Measurements from ENCODE around the gene SLC4A2. TPM values are rescaled to one million over a fixed set of nuclear protein-coding genes. Genes with fewer than 3 reads are reported as not detected.

The SLC4A2 gene
- total and polyA plus RNA-seq, 9 donors, result 41.0 to 78.1 (median 64.6) TPM

DNA sequence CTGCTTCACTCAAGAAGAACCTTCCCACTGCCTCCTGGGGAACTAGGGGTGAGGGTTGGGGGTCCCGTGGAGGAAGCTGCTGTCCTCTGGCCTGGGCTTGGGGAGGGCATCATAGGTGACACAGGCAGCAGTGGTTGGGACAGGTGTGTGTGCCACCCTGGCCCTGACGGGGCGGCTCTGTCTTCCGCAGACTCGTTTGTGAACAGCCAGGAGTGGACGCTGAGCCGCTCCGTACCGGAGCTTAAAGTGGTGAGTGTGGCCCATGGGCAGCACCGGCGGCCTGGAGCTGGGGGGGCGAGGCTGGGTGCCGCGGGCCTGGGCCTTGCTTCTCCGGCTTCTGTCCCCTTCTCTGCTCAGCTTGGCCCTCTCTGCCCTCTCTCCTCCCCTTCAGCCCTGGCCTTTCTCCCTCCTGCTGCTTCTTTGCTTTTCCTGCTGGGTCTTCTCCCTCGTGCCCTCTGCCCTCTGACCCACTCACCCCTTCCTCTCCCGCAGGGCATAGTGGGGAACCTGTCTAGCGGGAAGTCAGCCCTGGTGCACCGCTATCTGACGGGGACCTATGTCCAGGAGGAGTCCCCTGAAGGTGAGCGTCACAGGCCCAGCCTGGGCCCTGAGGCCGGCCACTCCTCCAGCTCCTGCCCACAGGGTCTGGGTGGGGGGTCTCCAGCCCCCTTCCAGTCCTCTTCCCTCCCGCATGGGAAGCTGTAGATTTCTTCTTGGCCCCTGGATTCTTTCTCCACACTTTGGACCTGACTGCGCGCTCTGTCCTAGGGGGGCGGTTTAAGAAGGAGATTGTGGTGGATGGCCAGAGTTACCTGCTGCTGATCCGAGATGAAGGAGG lies 57.4 kb downstream of the SLC4A2 start:
- Histone ChIP-seq H3K9me3 (replicated peaks; ENCODE audit: control insufficient read depth, low read depth, low read length) (no peaks in the 10 kb centered on the region), H3K27ac (ENCODE audit: low read length) (no peak overlapping the region), H3K27me3 (ENCODE audit: control insufficient read depth, insufficient read depth, low read length) (peaks cover 3% of the 10 kb centered on the region), H3K36me3 (ENCODE audit: control insufficient read depth, insufficient read depth, low read length) (peaks cover 64% of the 10 kb centered on the region), H3K4me3 (ENCODE audit: low read length) (no peak overlapping the region), H3K4me1 (ENCODE audit: control insufficient read depth, insufficient read depth, low read length) (peaks cover 18% of the 10 kb centered on the region)
- WGBS (ENCODE audit: insufficient coverage), result 91% methylated on average over 17 of the region's 27 CpGs
- DNase-seq, result no peak

DNA sequence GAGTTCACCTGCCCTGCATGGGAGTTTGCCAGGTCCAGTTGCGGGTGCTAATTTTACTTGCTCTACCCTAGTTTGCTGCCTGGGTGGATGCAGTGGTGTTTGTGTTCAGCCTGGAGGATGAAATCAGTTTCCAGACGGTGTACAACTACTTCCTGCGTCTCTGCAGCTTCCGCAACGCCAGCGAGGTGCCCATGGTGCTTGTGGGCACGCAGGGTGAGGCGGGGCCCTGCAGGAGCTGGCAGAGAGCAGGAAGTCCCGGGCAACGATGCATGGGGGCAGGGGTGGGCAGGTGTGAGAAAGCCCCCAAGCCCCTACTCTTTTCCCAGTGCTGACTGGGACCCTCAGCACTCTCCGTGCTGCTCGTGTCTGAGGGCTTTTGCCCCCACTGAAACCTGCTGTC lies 58.2 kb downstream of the SLC4A2 start:
- Histone ChIP-seq H3K4me1 (ENCODE audit: control insufficient read depth, insufficient read depth, low read length) (peaks cover 18% of the 10 kb centered on the region), H3K4me3 (ENCODE audit: low read length) (no peak overlapping the region), H3K9me3 (replicated peaks; ENCODE audit: control insufficient read depth, low read depth, low read length) (no peaks in the 10 kb centered on the region), H3K27me3 (ENCODE audit: control insufficient read depth, insufficient read depth, low read length) (peaks cover 3% of the 10 kb centered on the region), H3K36me3 (ENCODE audit: control insufficient read depth, insufficient read depth, low read length) (peaks cover 64% of the 10 kb centered on the region), H3K27ac (ENCODE audit: low read length) (no peak overlapping the region)
- no peak for DNase-seq
- WGBS (ENCODE audit: insufficient coverage), result 92% methylated on average over 6 of the region's 12 CpGs

DNA sequence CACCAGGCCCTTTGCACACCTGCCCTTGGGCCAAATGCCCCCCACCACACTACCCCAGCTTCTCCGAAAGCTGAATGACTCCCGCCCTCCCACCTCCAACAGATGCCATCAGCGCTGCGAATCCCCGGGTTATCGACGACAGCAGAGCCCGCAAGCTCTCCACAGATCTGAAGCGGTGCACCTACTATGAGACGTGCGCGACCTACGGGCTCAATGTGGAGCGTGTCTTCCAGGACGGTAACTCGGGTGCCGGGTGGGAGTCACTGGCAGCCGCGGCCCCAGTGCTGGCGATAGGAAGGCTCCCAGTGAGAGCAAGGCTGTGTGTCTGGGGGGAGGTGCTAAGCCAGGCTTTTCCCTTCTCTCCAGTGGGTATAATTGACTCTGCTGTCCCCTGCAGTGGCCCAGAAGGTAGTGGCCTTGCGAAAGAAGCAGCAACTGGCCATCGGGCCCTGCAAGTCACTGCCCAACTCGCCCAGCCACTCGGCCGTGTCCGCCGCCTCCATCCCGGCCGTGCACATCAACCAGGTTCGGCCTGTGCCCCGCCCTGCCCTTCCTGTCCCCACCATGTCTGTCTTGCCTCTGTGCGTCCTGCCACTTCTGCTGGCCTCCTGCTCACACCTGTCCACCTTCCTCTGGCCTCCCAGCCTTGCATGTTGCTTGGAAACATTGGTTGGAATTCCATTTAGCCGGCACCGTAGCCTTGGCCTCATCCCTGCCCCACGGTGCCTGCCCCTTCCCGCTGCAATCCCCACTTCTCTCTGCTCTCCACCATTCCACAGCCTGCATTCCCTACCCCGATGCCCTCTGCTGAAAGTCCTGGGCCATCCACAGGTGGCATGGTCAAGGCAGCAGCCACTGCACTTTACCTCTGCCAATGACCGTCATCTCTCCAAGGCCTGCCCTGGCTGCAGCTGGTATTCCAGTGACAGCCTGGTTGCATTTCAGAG lies 59.0 kb downstream of the SLC4A2 start:
- Histone ChIP-seq H3K4me3 (ENCODE audit: low read length) (no peak overlapping the region), H3K36me3 (ENCODE audit: control insufficient read depth, insufficient read depth, low read length) (peaks cover 71% of the 10 kb centered on the region), H3K9me3 (replicated peaks; ENCODE audit: control insufficient read depth, low read depth, low read length) (no peaks in the 10 kb centered on the region), H3K27ac (ENCODE audit: low read length) (no peak overlapping the region), H3K27me3 (ENCODE audit: control insufficient read depth, insufficient read depth, low read length) (peaks cover 3% of the 10 kb centered on the region), H3K4me1 (ENCODE audit: control insufficient read depth, insufficient read depth, low read length) (peaks cover 17% of the 10 kb centered on the region)
- DNase-seq, result no peak
- WGBS (ENCODE audit: insufficient coverage), result 90% methylated on average over 37 of the region's 38 CpGs

DNA sequence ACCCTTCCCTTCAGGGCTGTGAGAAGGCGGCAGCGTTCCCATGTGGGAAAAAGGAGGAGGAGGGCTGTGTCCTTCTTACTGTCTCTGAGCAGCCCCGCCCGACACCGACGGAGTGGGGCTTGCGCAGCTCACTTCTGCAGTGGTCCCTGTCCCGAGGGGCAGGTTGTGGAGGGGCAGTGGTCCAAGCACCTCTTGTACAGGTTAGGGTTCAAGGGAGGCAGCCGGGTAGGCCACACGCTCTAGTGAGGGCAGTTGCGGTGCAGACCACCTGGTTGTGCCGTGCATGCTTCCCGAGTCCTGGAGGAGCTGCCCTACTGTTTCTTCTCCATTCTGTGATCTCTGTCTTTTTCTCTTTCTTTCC lies 59.6 kb downstream of the SLC4A2 start:
- Histone ChIP-seq H3K36me3 (ENCODE audit: control insufficient read depth, insufficient read depth, low read length) (peaks cover 73% of the 10 kb centered on the region), H3K27me3 (ENCODE audit: control insufficient read depth, insufficient read depth, low read length) (no peaks in the 10 kb centered on the region), H3K27ac (ENCODE audit: low read length) (no peak overlapping the region), H3K4me1 (ENCODE audit: control insufficient read depth, insufficient read depth, low read length) (peaks cover 11% of the 10 kb centered on the region), H3K4me3 (ENCODE audit: low read length) (no peak overlapping the region), H3K9me3 (replicated peaks; ENCODE audit: control insufficient read depth, low read depth, low read length) (no peaks in the 10 kb centered on the region)
- no peak for DNase-seq
- WGBS (ENCODE audit: insufficient coverage), result 98% methylated on average over 11 of the region's 13 CpGs

DNA sequence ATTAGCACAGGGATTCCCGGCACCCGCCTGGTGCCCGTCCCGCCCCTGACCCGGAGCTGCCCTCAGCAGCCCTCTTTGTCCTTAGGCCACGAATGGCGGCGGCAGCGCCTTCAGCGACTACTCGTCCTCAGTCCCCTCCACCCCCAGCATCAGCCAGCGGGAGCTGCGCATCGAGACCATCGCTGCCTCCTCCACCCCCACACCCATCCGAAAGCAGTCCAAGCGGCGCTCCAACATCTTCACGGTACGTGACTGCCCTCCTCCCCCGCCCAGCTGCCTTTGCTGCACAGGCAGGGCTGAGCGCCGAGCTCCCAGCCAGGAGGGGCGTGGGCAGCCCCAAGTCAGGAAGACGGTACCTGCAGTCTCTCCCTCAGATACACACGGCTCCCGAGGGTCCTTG lies 60.5 kb downstream of the SLC4A2 start:
- H3K9me3 ChIP-seq (replicated peaks; ENCODE audit: control insufficient read depth, low read depth, low read length), result no peaks in the 10 kb centered on the region
- H3K4me3 ChIP-seq (ENCODE audit: low read length), result no peak overlapping the region
- 85% methylated on average over 27 of the region's 27 CpGs for WGBS (ENCODE audit: insufficient coverage)
- no peak for DNase-seq
- H3K27me3 ChIP-seq (ENCODE audit: control insufficient read depth, insufficient read depth, low read length), result no peaks in the 10 kb centered on the region
- H3K27ac ChIP-seq (ENCODE audit: low read length), result no peak overlapping the region
- peaks cover 15% of the 10 kb centered on the region for H3K4me1 ChIP-seq (ENCODE audit: control insufficient read depth, insufficient read depth, low read length)
- peaks cover 79% of the 10 kb centered on the region for H3K36me3 ChIP-seq (ENCODE audit: control insufficient read depth, insufficient read depth, low read length)

DNA sequence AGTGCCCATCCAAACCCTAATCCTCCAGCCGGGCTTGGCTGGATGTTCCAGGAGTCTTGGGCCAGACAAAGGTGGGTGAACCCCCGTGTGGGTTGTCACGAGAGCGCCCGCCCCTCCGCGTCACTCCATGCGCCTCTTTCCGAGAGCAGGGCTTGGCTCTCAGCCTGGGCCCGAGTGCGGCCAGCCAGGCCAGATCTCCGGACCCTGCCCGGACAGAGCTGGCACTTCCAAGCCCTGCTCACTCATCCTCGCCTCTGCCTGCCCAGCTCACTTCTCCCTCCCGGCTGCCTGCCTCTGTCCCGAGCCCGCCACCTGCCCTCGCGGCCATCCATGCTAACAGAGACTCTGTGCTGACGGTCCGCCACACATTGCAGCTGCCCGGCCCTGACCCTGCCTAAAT lies 61.5 kb downstream of the SLC4A2 start:
- 80% methylated on average over 22 of the region's 22 CpGs for WGBS (ENCODE audit: insufficient coverage)
- no peak for DNase-seq
- H3K36me3 ChIP-seq (ENCODE audit: control insufficient read depth, insufficient read depth, low read length), result peaks cover 81% of the 10 kb centered on the region
- no peaks in the 10 kb centered on the region for H3K9me3 ChIP-seq (replicated peaks; ENCODE audit: control insufficient read depth, low read depth, low read length)
- peaks cover 23% of the 10 kb centered on the region for H3K4me1 ChIP-seq (ENCODE audit: control insufficient read depth, insufficient read depth, low read length)
- H3K27ac ChIP-seq (ENCODE audit: low read length), result no peak overlapping the region
- no peaks in the 10 kb centered on the region for H3K27me3 ChIP-seq (ENCODE audit: control insufficient read depth, insufficient read depth, low read length)
- H3K4me3 ChIP-seq (ENCODE audit: low read length), result no peak overlapping the region

DNA sequence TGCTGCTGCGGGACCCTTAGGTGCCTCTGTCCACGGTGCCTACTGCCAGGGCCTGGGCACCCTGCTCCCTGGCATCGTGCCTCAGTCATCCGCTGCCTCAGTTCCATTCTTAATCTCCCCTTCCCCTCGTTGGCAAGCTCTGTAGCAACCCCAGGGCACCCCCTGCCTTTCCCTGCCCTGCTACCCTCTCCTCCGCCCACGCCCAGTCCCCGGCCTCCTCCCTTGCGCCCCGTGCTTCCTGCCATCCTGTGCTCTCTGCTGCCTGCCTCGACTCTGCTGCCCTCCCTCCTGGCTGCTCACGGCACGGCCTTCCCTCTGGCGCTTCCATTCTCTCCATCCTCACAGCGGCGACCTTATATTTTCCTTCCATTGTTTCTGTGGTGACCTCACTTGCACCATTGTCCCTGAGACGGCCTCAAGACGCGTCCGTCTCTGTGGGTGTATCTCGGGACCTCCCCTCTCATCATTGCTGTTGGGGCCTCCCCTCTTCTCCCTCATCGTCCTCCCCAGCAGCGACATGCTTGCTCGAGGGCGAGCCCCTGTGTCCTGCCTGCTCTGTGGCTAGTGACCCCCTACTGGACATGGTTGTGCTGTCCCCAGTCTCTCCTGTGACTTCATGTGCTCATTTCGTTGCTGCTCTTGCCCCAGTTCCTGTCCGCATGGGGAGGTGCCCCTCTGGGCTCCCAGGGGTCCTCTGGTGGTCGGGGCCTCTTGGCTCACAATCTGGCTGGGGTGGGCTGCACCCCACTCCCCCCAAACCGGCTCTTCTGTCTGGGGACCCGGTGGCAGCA lies 62.2 kb downstream of the SLC4A2 start:
- Histone ChIP-seq H3K4me3 (ENCODE audit: low read length) (no peak overlapping the region), H3K27me3 (ENCODE audit: control insufficient read depth, insufficient read depth, low read length) (no peaks in the 10 kb centered on the region), H3K4me1 (ENCODE audit: control insufficient read depth, insufficient read depth, low read length) (peaks cover 24% of the 10 kb centered on the region), H3K27ac (ENCODE audit: low read length) (no peak overlapping the region), H3K9me3 (replicated peaks; ENCODE audit: control insufficient read depth, low read depth, low read length) (no peaks in the 10 kb centered on the region), H3K36me3 (ENCODE audit: control insufficient read depth, insufficient read depth, low read length) (peaks cover 77% of the 10 kb centered on the region)
- 79% methylated on average over 30 of the region's 30 CpGs for WGBS (ENCODE audit: insufficient coverage)
- DNase-seq, result no peak

DNA sequence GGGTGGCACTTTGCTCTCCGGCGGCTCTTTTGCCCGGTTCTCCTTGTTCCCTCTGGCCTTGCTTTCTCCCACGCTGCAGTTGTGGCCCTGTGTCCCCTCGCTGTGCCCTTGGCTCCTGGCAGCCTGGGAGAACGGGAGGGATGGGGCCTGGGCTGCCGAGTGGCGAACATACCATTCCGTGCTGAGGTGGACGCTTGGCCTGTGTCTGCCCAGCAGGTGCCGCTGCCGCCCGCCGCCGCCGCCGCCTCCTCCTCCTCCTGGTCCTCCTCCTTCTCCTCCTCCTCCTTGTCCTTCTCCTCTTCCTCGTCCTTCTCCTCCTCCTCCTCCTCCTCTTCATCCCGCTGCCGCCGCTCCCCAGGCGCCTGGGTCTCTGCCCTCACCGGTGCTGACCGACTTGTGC lies 62.9 kb downstream of the SLC4A2 start:
- Histone ChIP-seq H3K36me3 (ENCODE audit: control insufficient read depth, insufficient read depth, low read length) (peaks cover 72% of the 10 kb centered on the region), H3K27me3 (ENCODE audit: control insufficient read depth, insufficient read depth, low read length) (no peaks in the 10 kb centered on the region), H3K4me3 (ENCODE audit: low read length) (no peak overlapping the region), H3K4me1 (ENCODE audit: control insufficient read depth, insufficient read depth, low read length) (peaks cover 31% of the 10 kb centered on the region), H3K9me3 (replicated peaks; ENCODE audit: control insufficient read depth, low read depth, low read length) (no peaks in the 10 kb centered on the region), H3K27ac (ENCODE audit: low read length) (no peak overlapping the region)
- DNase-seq, result no peak
- 53% methylated on average over 24 of the region's 24 CpGs for WGBS (ENCODE audit: insufficient coverage)

DNA sequence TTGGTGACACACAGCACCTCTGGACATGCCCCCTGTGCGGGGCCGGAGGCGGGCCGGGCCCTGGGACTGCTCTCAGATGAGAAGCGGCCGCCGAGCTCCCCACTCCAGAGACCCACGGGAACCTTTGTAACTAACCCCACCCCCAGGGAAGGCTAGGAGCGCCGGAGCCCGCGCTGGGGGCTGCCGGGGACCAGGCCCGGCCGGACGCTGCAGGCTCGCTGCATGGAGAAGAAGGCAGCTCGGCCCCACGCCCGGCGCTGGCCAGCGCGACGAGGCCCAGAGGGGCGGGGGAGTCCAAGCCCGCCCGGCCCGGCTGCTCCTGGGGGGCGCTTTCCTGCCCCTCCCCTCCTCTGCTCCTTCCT lies 63.4 kb downstream of the SLC4A2 start:
- Histone ChIP-seq H3K4me3 (ENCODE audit: low read length) (no peak overlapping the region), H3K36me3 (ENCODE audit: control insufficient read depth, insufficient read depth, low read length) (peaks cover 72% of the 10 kb centered on the region), H3K9me3 (replicated peaks; ENCODE audit: control insufficient read depth, low read depth, low read length) (no peaks in the 10 kb centered on the region), H3K27ac (ENCODE audit: low read length) (no peak overlapping the region), H3K4me1 (ENCODE audit: control insufficient read depth, insufficient read depth, low read length) (peaks cover 32% of the 10 kb centered on the region), H3K27me3 (ENCODE audit: control insufficient read depth, insufficient read depth, low read length) (no peaks in the 10 kb centered on the region)
- DNase-seq, result no peak
- 64% methylated on average over 22 of the region's 29 CpGs for WGBS (ENCODE audit: insufficient coverage)

Data from muscle of leg (tissue), 11 donors.